Neural cell (in vitro differentiated cells): ENCODE measurements around the gene TMEM40.

Source experiments
- CTCF ChIP-seq: fragments of 450-650 bp; IDR thresholded peaks from 2 replicates; pipeline ENCODE4 v1.5.1; 2014; ENCODE audit warnings: antibody characterized with exemption, mild to moderate bottlenecking, moderate library complexity; ENCODE audit not compliant: poor library complexity, severe bottlenecking
- EP300 ChIP-seq: fragments of 450-650 bp; conservative IDR thresholded peaks from 2 replicates; pipeline ENCODE4 v1.6.1; 2014; ENCODE audit warnings: antibody characterized with exemption, mild to moderate bottlenecking, moderate library complexity; ENCODE audit not compliant: poor library complexity, severe bottlenecking
- EZH2 ChIP-seq: fragments of 200-600, 300-800 bp; shearing (Covaris generic), sonication (generic); IDR thresholded peaks from 2 replicates; pipeline ENCODE4 v1.6.1; 2014; ENCODE audit warnings: antibody characterized with exemption, low read length, borderline replicate concordance, mild to moderate bottlenecking; ENCODE audit not compliant: insufficient read depth, poor library complexity, severe bottlenecking
- POLR2AphosphoS5 ChIP-seq: IDR thresholded peaks from 2 replicates; pipeline ENCODE4 v1.6.1; 2012
- RAD21 ChIP-seq: fragments of 450-650 bp; conservative IDR thresholded peaks from 2 replicates; pipeline ENCODE4 v1.6.1; 2014; ENCODE audit warnings: antibody characterized with exemption, mild to moderate bottlenecking, moderate library complexity
- REST ChIP-seq: IDR thresholded peaks from 2 replicates; pipeline ENCODE4 v1.6.1; 2012; ENCODE audit warnings: borderline replicate concordance
- SMC3 ChIP-seq: fragments of 450-650 bp; conservative IDR thresholded peaks from 2 replicates; pipeline ENCODE4 v1.6.1; 2014; ENCODE audit warnings: antibody characterized with exemption, mild to moderate bottlenecking, moderate library complexity; ENCODE audit not compliant: poor library complexity
- TAF1 ChIP-seq: IDR thresholded peaks from 2 replicates; pipeline ENCODE4 v1.6.1; 2012; ENCODE audit warnings: low read depth

- TF ChIP-seq POLR2AphosphoS5 (no peak), CTCF (no peak), EP300 (no peak), REST (no peak), RAD21 (no peak), EZH2 (no peak), TAF1 (no peak), SMC3 (no peak)
Observed at GRCh38 chr3:12752102-12752501, 7.0 kb downstream of the TMEM40 start.
